Neural progenitor cell (in vitro differentiated cells): ENCODE data around the gene VPS26C.

Source experiments
- CTCF ChIP-seq: fragments of 200-600 bp; sonication (generic); IDR thresholded peaks from 2 replicates; pipeline ENCODE4 v1.5.1; 2017; ENCODE audit warnings: antibody characterized with exemption, mild to moderate bottlenecking
- EZH2 ChIP-seq: fragments of 200-600 bp; sonication (generic); IDR thresholded peaks from 2 replicates; pipeline ENCODE4 v1.6.1; 2017; ENCODE audit warnings: antibody characterized with exemption, mild to moderate bottlenecking, moderate library complexity
- EZH2phosphoT487 ChIP-seq: fragments of 200-600 bp; sonication (generic); IDR thresholded peaks from 2 replicates; pipeline ENCODE4 v1.6.1; 2017; ENCODE audit warnings: antibody characterized with exemption

- TF ChIP-seq EZH2 (no peak), CTCF (no peak), EZH2phosphoT487 (no peak)
Measured at GRCh38 chr21:37227071-37228002, 39.8 kb downstream of the VPS26C start.
